ENCODE measurements around the gene SAMD4B.

DNA sequence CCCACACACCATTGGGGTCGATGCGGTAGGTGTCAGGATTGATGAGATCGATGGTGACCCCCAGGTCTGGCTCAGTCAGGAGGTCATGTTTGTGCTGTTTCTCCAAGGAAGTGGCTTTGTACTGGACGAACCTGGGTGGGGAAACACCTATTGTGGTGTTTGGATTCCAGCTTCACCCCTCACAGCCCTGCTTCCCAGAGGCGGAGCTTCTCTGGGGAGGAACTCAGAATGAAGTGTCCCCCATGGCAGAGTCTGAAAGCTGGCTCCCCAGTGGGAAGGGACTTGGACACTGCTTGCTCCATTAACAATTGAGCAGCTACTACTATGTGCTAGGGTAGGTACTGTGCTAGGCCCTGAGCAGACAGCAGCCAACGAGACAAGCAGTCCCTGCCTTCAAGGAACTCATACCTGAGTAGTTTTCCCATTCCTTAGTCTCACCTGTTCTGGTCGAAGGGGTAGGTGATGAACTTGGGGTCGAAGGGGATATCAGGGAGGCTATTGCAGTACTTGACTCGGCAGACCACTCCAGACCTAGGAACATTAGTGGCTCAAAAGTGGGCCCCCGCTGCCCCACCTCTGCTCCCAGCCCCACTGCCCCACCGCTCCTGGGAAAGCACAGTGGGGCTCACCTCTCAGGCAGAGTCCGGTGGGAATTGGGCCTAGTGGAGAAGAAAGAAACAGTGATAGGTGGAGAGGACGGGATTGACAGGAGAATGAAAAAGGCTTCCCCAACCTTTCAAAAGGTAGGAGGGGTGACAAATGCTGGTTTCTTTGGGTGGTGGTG, 47.6 kb downstream of the SAMD4B start:
- TF ChIP-seq, protein P1, sequence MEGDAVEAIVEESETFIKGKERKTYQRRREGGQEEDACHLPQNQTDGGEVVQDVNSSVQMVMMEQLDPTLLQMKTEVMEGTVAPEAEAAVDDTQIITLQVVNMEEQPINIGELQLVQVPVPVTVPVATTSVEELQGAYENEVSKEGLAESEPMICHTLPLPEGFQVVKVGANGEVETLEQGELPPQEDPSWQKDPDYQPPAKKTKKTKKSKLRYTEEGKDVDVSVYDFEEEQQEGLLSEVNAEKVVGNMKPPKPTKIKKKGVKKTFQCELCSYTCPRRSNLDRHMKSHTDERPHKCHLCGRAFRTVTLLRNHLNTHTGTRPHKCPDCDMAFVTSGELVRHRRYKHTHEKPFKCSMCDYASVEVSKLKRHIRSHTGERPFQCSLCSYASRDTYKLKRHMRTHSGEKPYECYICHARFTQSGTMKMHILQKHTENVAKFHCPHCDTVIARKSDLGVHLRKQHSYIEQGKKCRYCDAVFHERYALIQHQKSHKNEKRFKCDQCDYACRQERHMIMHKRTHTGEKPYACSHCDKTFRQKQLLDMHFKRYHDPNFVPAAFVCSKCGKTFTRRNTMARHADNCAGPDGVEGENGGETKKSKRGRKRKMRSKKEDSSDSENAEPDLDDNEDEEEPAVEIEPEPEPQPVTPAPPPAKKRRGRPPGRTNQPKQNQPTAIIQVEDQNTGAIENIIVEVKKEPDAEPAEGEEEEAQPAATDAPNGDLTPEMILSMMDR (conservative IDR thresholded peaks at IDR 0.05 in 1 of 2, IDR thresholded peaks at IDR 0.05 in 1 of 2; ENCODE audit: low read depth in 1 of 2, low read length in 2 of 2), result no peak
- no peak for TF ChIP-seq EZH2 (IDR thresholded peaks at IDR 0.05; ENCODE audit: low read length, missing control alignments)

Measured in fibroblast of lung (primary cell).